H1 (cell line): ENCODE measurements around the gene ANXA2R. TPM values are rescaled to one million over a fixed set of nuclear protein-coding genes. Genes with fewer than 3 reads are reported as not detected.
A peak's percentile ranks its signal among the peaks of the same experiment; 100 is the strongest.

Experiments used
- CTCF ChIA-PET: fragments of 300-600 bp; sonication (Branson Sonifier 250); formaldehyde crosslinking; loops from one replicate; lab custom pipeline; 2021; ENCODE audit not compliant: partially characterized antibody; lab: Charles Lee
- POLR2A ChIA-PET: fragments of 300-600 bp; sonication (Branson Sonifier 250); formaldehyde crosslinking; loops from one replicate; lab custom pipeline; 2021; ENCODE audit warnings: inconsistent platforms; ENCODE audit not compliant: partially characterized antibody; lab: Charles Lee
- DNase-seq, 2 experiments: peaks; one replicate each; pipeline versions ENCODE4 v3.0.0 to v3.0.0-alpha.2; 2010 to 2022; ENCODE audit warnings: low spot score in 2 of 2, low read depth in 1 of 2, mixed read lengths in 1 of 2
- FAIRE-seq: peaks from 2 replicates; lab custom pipeline; 2011; peaks lifted over from hg19 to GRCh38; lab: Jason Lieb, UNC
- H2AFZ ChIP-seq: 2 replicates; pipeline ENCODE4 v1.8.1; 2012; ENCODE audit warnings: low read length, inconsistent platforms
- H2AK5ac ChIP-seq: 2 replicates; pipeline ENCODE4 v1.6.1; 2013; ENCODE audit warnings: low read depth, low read length
- H2BK120ac ChIP-seq: replicated peaks from 2 replicates; pipeline ENCODE3; 2013; ENCODE audit warnings: low read depth, low read length, inconsistent platforms
- H2BK12ac ChIP-seq: 2 replicates; pipeline ENCODE4 v1.6.1; 2013; ENCODE audit warnings: low read depth, low read length
- H2BK15ac ChIP-seq: 2 replicates; pipeline ENCODE4 v1.6.1; 2013; ENCODE audit warnings: low read length
- H2BK20ac ChIP-seq: 2 replicates; pipeline ENCODE4 v1.6.1; 2013; ENCODE audit warnings: low read length
- H2BK5ac ChIP-seq: 2 replicates; pipeline ENCODE4 v1.6.1; 2013; ENCODE audit warnings: low read depth, low read length
- H3K14ac ChIP-seq: 2 replicates; pipeline ENCODE4 v1.6.1; 2013; ENCODE audit warnings: inconsistent platforms; ENCODE audit not compliant: insufficient read length
- H3K18ac ChIP-seq: 2 replicates; pipeline ENCODE4 v1.6.1; 2013; ENCODE audit warnings: low read length; ENCODE audit errors: extremely low read depth
- H3K23ac ChIP-seq: 2 replicates; pipeline ENCODE4 v1.6.1; 2013; ENCODE audit warnings: inconsistent platforms; ENCODE audit not compliant: insufficient read length
- H3K23me2 ChIP-seq: 2 replicates; pipeline ENCODE4 v1.6.1; 2013; ENCODE audit warnings: low read depth, low read length
- H3K27ac ChIP-seq: 2 replicates; pipeline ENCODE4 v1.6.1; 2011; ENCODE audit warnings: low read depth, low read length, inconsistent platforms
- H3K27me3 ChIP-seq, 4 experiments: replicated peaks in 1 of 4; 1 replicate in 1 of 4; 2 replicates in 3 of 4; pipeline versions ENCODE4 v1.6.1 to v1.8.1; 2011 to 2013; ENCODE audit warnings: low read length in 3 of 4, mild to moderate bottlenecking in 3 of 4, inconsistent platforms in 2 of 4, mixed read lengths in 2 of 4, moderate library complexity in 1 of 4; ENCODE audit not compliant: control insufficient read depth in 3 of 4, insufficient read depth in 3 of 4; ENCODE audit errors: extremely low read depth in 1 of 4
- H3K36me3 ChIP-seq, 4 experiments: 2 replicates each; pipeline versions ENCODE4 v1.6.1 to v1.8.1; 2011 to 2013; ENCODE audit warnings: mild to moderate bottlenecking in 4 of 4, low read length in 3 of 4, moderate library complexity in 2 of 4, control low read depth in 1 of 4, inconsistent platforms in 1 of 4; ENCODE audit not compliant: insufficient read depth in 4 of 4, control insufficient read depth in 2 of 4
- H3K4ac ChIP-seq: replicated peaks from 2 replicates; pipeline ENCODE3; 2013; ENCODE audit warnings: low read length, low read depth, mixed read lengths, inconsistent platforms; ENCODE audit not compliant: insufficient read length
- H3K4me1 ChIP-seq, 4 experiments: replicated peaks in 1 of 4; 1 replicate in 1 of 4; 2 replicates in 3 of 4; pipeline versions ENCODE4 v1.6.1 to v1.8.1; 2011 to 2013; ENCODE audit warnings: low read length in 3 of 4, inconsistent platforms in 2 of 4, mixed read lengths in 1 of 4; ENCODE audit not compliant: insufficient read depth in 4 of 4, control insufficient read depth in 3 of 4
- H3K4me2 ChIP-seq, 2 experiments: 2 replicates each; pipeline versions ENCODE4 v1.6.1 to v1.8.1; 2011 to 2013; ENCODE audit warnings: low read depth in 2 of 2, low read length in 2 of 2, control low read depth in 1 of 2, inconsistent platforms in 1 of 2, mild to moderate bottlenecking in 1 of 2; ENCODE audit not compliant: insufficient read depth in 1 of 2
- H3K4me3 ChIP-seq, 4 experiments: fragments of 200-600, 300-600 bp in 1 of 4; sonication (generic), shearing (Covaris generic), sonication (Bioruptor Twin) in 1 of 4; 2 replicates each; pipeline versions ENCODE4 v1.5.1 to v1.8.1; 2011 to 2016; ENCODE audit warnings: low read length in 4 of 4, low read depth in 3 of 4, control low read depth in 2 of 4, inconsistent platforms in 2 of 4, mild to moderate bottlenecking in 2 of 4, mixed read lengths in 1 of 4, moderate library complexity in 1 of 4; ENCODE audit not compliant: insufficient read depth in 2 of 4; ENCODE audit errors: extremely low read depth in 1 of 4
- H3K56ac ChIP-seq: replicated peaks from 2 replicates; pipeline ENCODE3; 2013; ENCODE audit warnings: low read depth, mild to moderate bottlenecking, mixed read lengths, low read length, inconsistent platforms; ENCODE audit not compliant: insufficient read length
- H3K79me1 ChIP-seq: 2 replicates; pipeline ENCODE4 v1.6.1; 2013; ENCODE audit warnings: low read depth, low read length, control low read depth
- H3K79me2 ChIP-seq, 2 experiments: 2 replicates each; pipeline versions ENCODE4 v1.6.1 to v1.8.1; 2012 to 2013; ENCODE audit warnings: low read length in 2 of 2, mild to moderate bottlenecking in 2 of 2, inconsistent platforms in 1 of 2; ENCODE audit not compliant: insufficient read depth in 2 of 2, control insufficient read depth in 1 of 2
- H3K9ac ChIP-seq, 4 experiments: replicated peaks in 1 of 4; 1 replicate in 1 of 4; 2 replicates in 3 of 4; pipeline versions ENCODE4 v1.6.1 to v1.8.1; 2011 to 2013; ENCODE audit warnings: low read depth in 3 of 4, low read length in 3 of 4, control low read depth in 2 of 4, mild to moderate bottlenecking in 2 of 4, moderate library complexity in 2 of 4, inconsistent platforms in 1 of 4; ENCODE audit errors: extremely low read depth in 1 of 4
- H3K9me3 ChIP-seq, 2 experiments: 2 replicates each; pipeline versions ENCODE4 v1.6.1 to v1.8.1; 2012 to 2013; ENCODE audit warnings: mild to moderate bottlenecking in 2 of 2, moderate library complexity in 2 of 2, control low read depth in 1 of 2, inconsistent platforms in 1 of 2, low read depth in 1 of 2, low read length in 1 of 2, mixed read lengths in 1 of 2; ENCODE audit not compliant: insufficient read depth in 2 of 2
- H4K20me1 ChIP-seq, 2 experiments: replicated peaks in 1 of 2; 2 replicates each; pipeline versions ENCODE3 to v1.8.1; 2011 to 2013; ENCODE audit warnings: inconsistent platforms in 2 of 2, low read length in 2 of 2, mild to moderate bottlenecking in 1 of 2; ENCODE audit not compliant: insufficient read depth in 2 of 2, control insufficient read depth in 1 of 2
- H4K5ac ChIP-seq: 2 replicates; pipeline ENCODE4 v1.6.1; 2013; ENCODE audit warnings: low read length, low read depth, mixed read lengths, inconsistent platforms; ENCODE audit not compliant: insufficient read length
- H4K8ac ChIP-seq: 2 replicates; pipeline ENCODE4 v1.8.0; 2013; ENCODE audit warnings: mild to moderate bottlenecking, moderate library complexity, low read length, inconsistent platforms; ENCODE audit not compliant: insufficient read depth; ENCODE audit errors: extremely low read depth
- H4K91ac ChIP-seq: replicated peaks from 2 replicates; pipeline ENCODE3; 2013; ENCODE audit warnings: low read length, mixed read lengths, inconsistent platforms; ENCODE audit not compliant: insufficient read length
- CBX5 ChIP-seq: fragments of 300-800, 300-1000 bp; sonication (generic); IDR thresholded peaks from 2 replicates; pipeline ENCODE4 v1.7.1; 2016; ENCODE audit warnings: antibody characterized with exemption, low read length, low read depth
- CBX8 ChIP-seq: fragments of 300-800, 300-1000 bp; sonication (generic); IDR thresholded peaks from 2 replicates; pipeline ENCODE4 v1.7.1; 2016; ENCODE audit warnings: low read depth, low read length, borderline replicate concordance
- CHD2 ChIP-seq: IDR thresholded peaks from 2 replicates; pipeline ENCODE4 v1.6.1; 2012; ENCODE audit warnings: low read length, improper control_type of control experiment
- EZH2 ChIP-seq: fragments of 200-600 bp; sonication (generic); IDR thresholded peaks from 2 replicates; pipeline ENCODE4 v1.7.1; 2012; ENCODE audit warnings: low read depth, mild to moderate bottlenecking, moderate library complexity, low read length, inconsistent platforms; ENCODE audit not compliant: severe bottlenecking
- WGBS, 2 experiments: shearing (Covaris generic) in 1 of 2; methylation state at CpG; one replicate each; pipeline versions ENCODE4 v1.1.6 to v1.1.7; 2013 to 2015; ENCODE audit warnings: low lambda C conversion rate in 2 of 2, mixed read lengths in 2 of 2, inconsistent platforms in 1 of 2, low coverage in 1 of 2, missing lambda C conversion rate in 1 of 2; ENCODE audit not compliant: insufficient replicate concordance in 2 of 2, insufficient coverage in 1 of 2, insufficient read length in 1 of 2; ENCODE audit errors: extremely low coverage in 1 of 2, missing lambda C conversion rate in 1 of 2; 5-methylcytosine and 5-hydroxymethylcytosine counted together
- polyA plus RNA-seq, 7 experiments: library from polyadenylated mRNA; depleted of rRNA in 3 of 7; stranded (reverse) in 5 of 7; unstranded in 2 of 7; fragments of >200 nt in 5 of 7; fragments of 200-250 nt in 2 of 7; gene quantifications; 1 replicate in 5 of 7; 2 replicates in 1 of 7; 4 replicates in 1 of 7; pipeline versions ENCODE4 v1.2.1 to v1.2.3, GENCODE V29; 2011 to 2013; ENCODE audit warnings: missing spikeins in 2 of 7, mixed read lengths in 2 of 7
- total RNA-seq: library from RNA; stranded (reverse); fragmentation: NEBNext Ultra II Directional; extraction: Animal tissue kit (Norgen Biotek cat#: 25700); gene quantifications from 2 replicates; pipeline ENCODE4 v1.2.1, GENCODE V29; 2021

The ANXA2R gene
- total and polyA plus RNA-seq, 2 of the 8 experiments (the other 6 are each of a cell fraction or from before 2014, with no cell fraction given), result 0.08 to 0.17 TPM

GRCh38 chr5:42994246-42994554, 45.9 kb downstream of the ANXA2R start:
- no peaks in the 10 kb centered on the region; a peak in 1 of 8 replicates for H3K36me3 ChIP-seq
- TF ChIP-seq CBX8, result 0 out of 2 replicates have a peak, but pooled peaks have one; percentile 11
- no peak for TF ChIP-seq EZH2
- no peak for TF ChIP-seq CBX5
- TF ChIP-seq CHD2, result no peak
- TF ChIP-seq, all 59 proteins: peak for 1
- ChIA-PET CTCF (interaction anchor here (0.6 to 1.7 kb wide), 17 partner anchors 15 to 125 kb away, joined by 3 to 10 read pairs (median 4); partner anchors contain the start of gene ANXA2R), POLR2A (interaction anchor here (1.5 kb wide), 1 partner anchor 47 kb away, joined by 6 read pairs; no protein-coding TSS in a partner anchor)
- Histone ChIP-seq H3K23me2 (peaks cover 6% of the 10 kb centered on the region; the same call in 1 of the 2 replicates), H3K18ac (no peak overlapping the region), H4K20me1 (peaks cover 3 to 8% of the 10 kb centered on the region in 2 experiments), H2BK120ac (no peak overlapping the region), H3K56ac (no peak overlapping the region), H3K4me2 (peak overlapping the region; percentile 12 to 49; a peak in 3 of 4 replicates), H4K5ac (no peak overlapping the region), H3K9me3 (peaks cover 0 to 3% of the 10 kb centered on the region in 2 experiments; a peak in 1 of 4 replicates), H2AFZ (no peak overlapping the region), H3K23ac (no peak overlapping the region), H2BK15ac (no peak overlapping the region), H3K14ac (no peak overlapping the region), H2BK12ac (no peak overlapping the region), H3K4ac (no peak overlapping the region), H3K27ac (no peak overlapping the region), H3K79me1 (no peaks in the 10 kb centered on the region), H2AK5ac (no peak overlapping the region), H3K4me1 (peaks cover 3 to 7% (median 4%) of the 10 kb centered on the region in 4 experiments), H2BK20ac (no peak overlapping the region), H4K91ac (no peak overlapping the region), H3K27me3 (peaks cover 77 to 100% (median 90%) of the 10 kb centered on the region in 4 experiments), H3K4me3 (no peak overlapping the region; a peak in 2 of 8 replicates), H3K79me2 (no peaks in the 10 kb centered on the region), H2BK5ac (no peak overlapping the region), H4K8ac (no peak overlapping the region), H3K9ac (no peak overlapping the region)
- FAIRE-seq (no peak), DNase-seq (no peak)
- WGBS, 2 experiments, result 44% methylated on average over 6 of the region's 6 CpGs; no CpG with 5 or more reads in 1 of the 2 experiments
